ENCODE data around the gene BANF2. TPM values are rescaled to one million over a fixed set of nuclear protein-coding genes. Genes with fewer than 3 reads are reported as not detected.

BANF2 gene
- total RNA-seq, 2 experiments from 2014 or later: not detected

GRCh38 chr20:17708675-17709360, 9.1 kb downstream of the BANF2 start:
- intact Hi-C loops (cut with micrococcal nuclease): no loop called here
- no peak for DNase-seq
- ChIA-PET POLR2A (no interaction called here), CTCF (no interaction called here)
- no peak for ATAC-seq
- no peak for TF ChIP-seq CTCF (IDR thresholded peaks at IDR 0.05)
- no peaks in the 10 kb centered on the region for H3K36me3 Mint-ChIP-seq (ENCODE audit: low read depth)
- H3K27me3 Mint-ChIP-seq: no peaks in the 10 kb centered on the region
- H3K4me3 Mint-ChIP-seq: no peak overlapping the region
- no peak overlapping the region for H3K27ac Mint-ChIP-seq
- H3K9me3 Mint-ChIP-seq: no peaks in the 10 kb centered on the region
- H3K4me1 Mint-ChIP-seq (ENCODE audit: low read depth): no peaks in the 10 kb centered on the region

- H3K9me3 Mint-ChIP-seq: no peaks in the 10 kb centered on the region
- H3K27ac Mint-ChIP-seq: no peak overlapping the region
- no peak overlapping the region for H3K4me3 Mint-ChIP-seq
- CTCF ChIA-PET: interaction anchor here (1.1 kb wide), 1 partner anchor 27 kb away, joined by 3 read pairs; no protein-coding TSS in a partner anchor
- TF ChIP-seq CTCF (IDR thresholded peaks at IDR 0.05): no peak
- no peaks in the 10 kb centered on the region for H3K36me3 Mint-ChIP-seq (ENCODE audit: low read depth)
- DNase-seq (no peak), ATAC-seq (no peak)
- POLR2A ChIA-PET: no interaction called here
- H3K27me3 Mint-ChIP-seq: no peaks in the 10 kb centered on the region
- intact Hi-C loops (cut with micrococcal nuclease): no loop called here
- H3K4me1 Mint-ChIP-seq (ENCODE audit: low read depth): no peaks in the 10 kb centered on the region
Observed at GRCh38 chr20:17709361-17710293, 9.9 kb downstream of the BANF2 start.

GRCh38 chr20:17710379-17711266, 10.9 kb downstream of the BANF2 start:
- no peak overlapping the region for H3K4me3 Mint-ChIP-seq
- ChIA-PET CTCF (interaction anchor here (1.1 kb wide), 1 partner anchor 28 kb away, joined by 3 read pairs; no protein-coding TSS in a partner anchor), POLR2A (no interaction called here)
- TF ChIP-seq CTCF (IDR thresholded peaks at IDR 0.05): no peak
- no peaks in the 10 kb centered on the region for H3K4me1 Mint-ChIP-seq (ENCODE audit: low read depth)
- no peak for DNase-seq
- no peaks in the 10 kb centered on the region for H3K9me3 Mint-ChIP-seq
- intact Hi-C loops (cut with micrococcal nuclease): no loop called here
- no peak for ATAC-seq
- no peaks in the 10 kb centered on the region for H3K27me3 Mint-ChIP-seq
- no peak overlapping the region for H3K27ac Mint-ChIP-seq
- H3K36me3 Mint-ChIP-seq (ENCODE audit: low read depth): no peaks in the 10 kb centered on the region

GRCh38 chr20:17711267-17711627, 11.5 kb downstream of the BANF2 start:
- H3K36me3 Mint-ChIP-seq (ENCODE audit: low read depth): no peaks in the 10 kb centered on the region
- CTCF ChIA-PET: no interaction called here
- no peaks in the 10 kb centered on the region for H3K27me3 Mint-ChIP-seq
- no peak for ATAC-seq
- no peak for TF ChIP-seq CTCF (IDR thresholded peaks at IDR 0.05)
- DNase-seq: no peak
- no peak overlapping the region for H3K4me3 Mint-ChIP-seq
- no peaks in the 10 kb centered on the region for H3K4me1 Mint-ChIP-seq (ENCODE audit: low read depth)
- POLR2A ChIA-PET: no interaction called here
- no peak overlapping the region for H3K27ac Mint-ChIP-seq
- intact Hi-C loops (cut with micrococcal nuclease): no loop called here
- H3K9me3 Mint-ChIP-seq: no peaks in the 10 kb centered on the region

Measured in activated CD8-positive, alpha-beta T cell treated with anti-CD3 and anti-CD28 coated beads for 36 hours (primary cell).